DOHH2 (cell line): ENCODE results near the gene NHERF1.

ENCODE experiments used
- H3F3A ChIP-seq: fragments of 200-600 bp; sonication (generic), shearing (Covaris generic); 2 replicates; pipeline ENCODE4 v1.6.0; 2016; ENCODE audit warnings: antibody characterized with exemption, mild to moderate bottlenecking; ENCODE audit not compliant: control insufficient read depth, insufficient read depth
- H3K27ac ChIP-seq: fragments of 200-600 bp; sonication (generic); 2 replicates; pipeline ENCODE4 v1.5.1; 2014; ENCODE audit warnings: low read depth, mild to moderate bottlenecking, low read length, moderate library complexity
- H3K27me3 ChIP-seq: fragments of 200-600 bp; sonication (generic); 2 replicates; pipeline ENCODE4 v1.6.1; 2014; ENCODE audit warnings: mild to moderate bottlenecking, low read length, mixed read lengths; ENCODE audit not compliant: control insufficient read depth
- H3K36me3 ChIP-seq: fragments of 200-600 bp; sonication (generic); 2 replicates; pipeline ENCODE4 v1.6.1; 2014; ENCODE audit warnings: mild to moderate bottlenecking, low read length, moderate library complexity, mixed read lengths; ENCODE audit not compliant: control insufficient read depth
- H3K4me1 ChIP-seq: fragments of 200-600 bp; sonication (generic); 2 replicates; pipeline ENCODE4 v1.6.1; 2014; ENCODE audit warnings: mild to moderate bottlenecking, low read length, mixed read lengths; ENCODE audit not compliant: control insufficient read depth
- H3K4me2 ChIP-seq: fragments of 200-600 bp; sonication (generic); 2 replicates; pipeline ENCODE4 v1.6.0; 2014; ENCODE audit warnings: mild to moderate bottlenecking, low read length, moderate library complexity
- H3K4me3 ChIP-seq: fragments of 200-600 bp; sonication (generic); 2 replicates; pipeline ENCODE4 v1.5.1; 2014; ENCODE audit warnings: mild to moderate bottlenecking, low read length, mixed read lengths
- H3K79me2 ChIP-seq: fragments of 200-600 bp; sonication (generic); 2 replicates; pipeline ENCODE4 v1.6.1; 2014; ENCODE audit warnings: mild to moderate bottlenecking, low read length, mixed read lengths; ENCODE audit not compliant: control insufficient read depth
- H3K9me2 ChIP-seq: fragments of 200-600 bp; sonication (generic); replicated peaks from 2 replicates; pipeline ENCODE4 v1.6.1; 2014; ENCODE audit warnings: mild to moderate bottlenecking, low read length, mixed read lengths; ENCODE audit not compliant: control insufficient read depth
- H3K9me3 ChIP-seq: fragments of 200-600 bp; sonication (generic); 2 replicates; pipeline ENCODE4 v1.6.1; 2014; ENCODE audit warnings: antibody characterized with exemption, low read length, mixed read lengths; ENCODE audit not compliant: control insufficient read depth, insufficient read depth
- H4K20me1 ChIP-seq: fragments of 200-600 bp; sonication (generic); 2 replicates; pipeline ENCODE4 v1.6.0; 2014; ENCODE audit warnings: low read depth, mild to moderate bottlenecking, antibody characterized with exemption, low read length, moderate library complexity; ENCODE audit not compliant: control insufficient read depth, insufficient read depth
- CTCF ChIP-seq: fragments of 200-600 bp; sonication (generic); IDR thresholded peaks from one replicate; pipeline ENCODE4 v1.5.1; 2014; ENCODE audit warnings: antibody characterized with exemption, mild to moderate bottlenecking, low read depth, low read length; ENCODE audit not compliant: poor library complexity, severe bottlenecking
- EZH2phosphoT487 ChIP-seq: fragments of 200-600 bp; sonication (generic); IDR thresholded peaks from 2 replicates; pipeline ENCODE4 v1.6.1; 2017; ENCODE audit warnings: borderline replicate concordance, mild to moderate bottlenecking, antibody characterized with exemption, low read length, moderate library complexity, mixed read lengths

The NHERF1 gene

GRCh38 chr17:74729866-74730265, 18.6 kb upstream of the NHERF1 start:
- no peak overlapping the region for H3K27ac ChIP-seq
- no peak for TF ChIP-seq EZH2phosphoT487
- no peak for TF ChIP-seq CTCF
- H3K79me2 ChIP-seq, result no peaks in the 10 kb centered on the region
- H3K4me3 ChIP-seq, result no peak overlapping the region
- no peaks in the 10 kb centered on the region for H3K36me3 ChIP-seq
- peaks cover 14% of the 10 kb centered on the region; the same call in 1 of the 2 replicates for H3K9me3 ChIP-seq
- no peaks in the 10 kb centered on the region for H3K4me1 ChIP-seq
- no peak overlapping the region for H3K4me2 ChIP-seq
- H3F3A ChIP-seq, result peaks cover 9% of the 10 kb centered on the region; the same call in 1 of the 2 replicates
- no peaks in the 10 kb centered on the region for H4K20me1 ChIP-seq
- H3K27me3 ChIP-seq, result 0 out of 2 replicates have a peak, but pooled peaks cover 6% of the 10 kb centered on the region
- H3K9me2 ChIP-seq, result no peaks in the 10 kb centered on the region

- H3F3A ChIP-seq, result peaks cover 9% of the 10 kb centered on the region; the same call in 1 of the 2 replicates
Measured at GRCh38 chr17:74730491-74731346, 17.7 kb upstream of the NHERF1 start.

GRCh38 chr17:74731347-74731605, 17.2 kb upstream of the NHERF1 start:
- Histone ChIP-seq H3K9me3 (peaks cover 14% of the 10 kb centered on the region; the same call in 1 of the 2 replicates), H3K27ac (no peak overlapping the region), H3K36me3 (no peaks in the 10 kb centered on the region), H3K4me1 (peaks cover 8% of the 10 kb centered on the region), H3K79me2 (no peaks in the 10 kb centered on the region), H3K9me2 (no peaks in the 10 kb centered on the region), H3K27me3 (0 out of 2 replicates have a peak, but pooled peaks cover 6% of the 10 kb centered on the region), H3F3A (peaks cover 9% of the 10 kb centered on the region), H3K4me3 (no peak overlapping the region), H4K20me1 (no peaks in the 10 kb centered on the region), H3K4me2 (no peak overlapping the region)
- TF ChIP-seq CTCF (no peak), EZH2phosphoT487 (no peak)

More at GRCh38 chr17:74730491-74731346, 17.7 kb upstream of the NHERF1 start:
- Histone ChIP-seq H3K27me3 (0 out of 2 replicates have a peak, but pooled peaks cover 6% of the 10 kb centered on the region), H3K4me2 (no peak overlapping the region), H3K4me3 (no peak overlapping the region), H3K36me3 (no peaks in the 10 kb centered on the region), H4K20me1 (no peaks in the 10 kb centered on the region), H3K9me2 (no peaks in the 10 kb centered on the region), H3K9me3 (peaks cover 14% of the 10 kb centered on the region; the same call in 1 of the 2 replicates), H3K27ac (no peak overlapping the region), H3K4me1 (peaks cover 5% of the 10 kb centered on the region; the same call in 1 of the 2 replicates), H3K79me2 (no peaks in the 10 kb centered on the region)
- TF ChIP-seq EZH2phosphoT487 (no peak), CTCF (no peak)
